IgD-negative memory B cell (primary cell): Measurements from ENCODE around the gene CASQ1. TPM values are rescaled to one million over a fixed set of nuclear protein-coding genes. Genes with fewer than 3 reads are reported as not detected.
A peak's percentile ranks its signal among the peaks of the same experiment; 100 is the strongest.

Experiments
- H3K27ac Mint-ChIP-seq, 3 donors: one replicate each; pipeline ENCODE4 v1.8.0; 2020 to 2022; ENCODE audit warnings: mild to moderate bottlenecking in 3 of 3, mixed read lengths in 3 of 3, moderate library complexity in 1 of 3
- H3K27me3 Mint-ChIP-seq: one replicate; pipeline ENCODE4 v1.8.0; 2021; ENCODE audit warnings: mixed read lengths
- H3K36me3 Mint-ChIP-seq: one replicate; pipeline ENCODE4 v1.8.0; 2020; ENCODE audit warnings: mild to moderate bottlenecking, mixed read lengths
- H3K4me1 Mint-ChIP-seq, 3 donors: one replicate each; pipeline ENCODE4 v1.8.0; 2020 to 2022; ENCODE audit warnings: mixed read lengths in 3 of 3, mild to moderate bottlenecking in 1 of 3
- H3K4me3 Mint-ChIP-seq, 4 donors: one replicate each; pipeline ENCODE4 v1.8.0; 2020 to 2022; ENCODE audit warnings: mild to moderate bottlenecking in 4 of 4, mixed read lengths in 4 of 4, moderate library complexity in 3 of 4
- H3K9me3 Mint-ChIP-seq, 3 donors: one replicate each; pipeline ENCODE4 v1.8.0; 2020 to 2021; ENCODE audit warnings: mixed read lengths in 3 of 3, mild to moderate bottlenecking in 1 of 3
- polyA plus RNA-seq: library from polyadenylated mRNA; unstranded; fragments of 300-500 nt; fragmentation: Illumina TruSeq; gene quantifications from one replicate; pipeline ENCODE4 v1.2.3, GENCODE V29; 2021

The CASQ1 gene
- polyA plus RNA-seq, 1 donor from 2014 or later = not detected

DNA sequence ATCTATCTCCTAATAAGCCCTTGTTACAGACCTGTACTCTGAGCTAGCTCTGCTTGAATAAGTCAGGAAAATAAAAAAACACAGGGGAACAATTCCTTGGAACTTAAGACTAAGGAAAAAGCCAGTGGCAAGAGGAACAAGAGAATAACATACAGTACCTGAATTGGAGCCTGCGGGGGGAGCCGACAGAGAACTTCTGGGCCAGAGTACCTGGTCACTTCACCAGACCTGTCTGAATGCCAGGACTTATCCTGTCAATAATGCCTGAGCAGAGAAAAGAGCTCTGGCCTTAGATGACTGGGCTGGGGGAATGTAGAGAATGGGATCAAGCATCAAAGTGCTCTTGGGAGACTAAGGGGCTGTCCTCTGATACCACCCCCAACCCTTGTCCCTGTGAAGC is 29.9 kb downstream of the CASQ1 start:
- Mint-ChIP-seq H3K36me3 (no peaks in the 10 kb centered on the region), H3K4me1 (peaks cover 0 to 2% (median 0%) of the 10 kb centered on the region in 3 donors), H3K9me3 (no peaks in the 10 kb centered on the region), H3K27me3 (no peaks in the 10 kb centered on the region), H3K4me3 (no peak overlapping the region), H3K27ac (peak overlapping the region in 2 of 3 donors; percentile 11 to 18)

DNA sequence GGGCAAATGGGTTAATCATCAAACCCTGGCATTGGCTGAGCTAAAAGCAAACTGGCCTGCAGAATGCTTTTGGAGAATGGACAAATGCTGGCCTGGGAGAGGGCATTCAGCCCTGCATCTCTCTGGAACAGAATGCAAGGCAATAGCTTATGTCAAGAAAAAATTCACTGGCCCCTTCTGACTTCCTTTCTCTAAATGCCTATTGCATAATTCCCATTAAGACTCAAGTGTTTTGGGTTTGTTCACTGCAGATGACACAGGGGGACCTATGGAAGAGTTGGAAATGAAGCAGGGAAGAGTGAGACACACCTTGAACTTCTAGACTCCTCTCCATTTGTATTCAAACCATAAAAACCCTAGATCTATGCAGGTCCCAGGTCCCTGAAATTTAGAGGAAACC is 30.7 kb downstream of the CASQ1 start:
- peaks cover 0 to 2% (median 0%) of the 10 kb centered on the region in 3 donors for H3K4me1 Mint-ChIP-seq
- H3K4me3 Mint-ChIP-seq = no peak overlapping the region
- H3K36me3 Mint-ChIP-seq = no peaks in the 10 kb centered on the region
- no peaks in the 10 kb centered on the region for H3K9me3 Mint-ChIP-seq
- H3K27ac Mint-ChIP-seq = peak overlapping the region in 1 of 3 donors; percentile 80
- H3K27me3 Mint-ChIP-seq = no peaks in the 10 kb centered on the region

DNA sequence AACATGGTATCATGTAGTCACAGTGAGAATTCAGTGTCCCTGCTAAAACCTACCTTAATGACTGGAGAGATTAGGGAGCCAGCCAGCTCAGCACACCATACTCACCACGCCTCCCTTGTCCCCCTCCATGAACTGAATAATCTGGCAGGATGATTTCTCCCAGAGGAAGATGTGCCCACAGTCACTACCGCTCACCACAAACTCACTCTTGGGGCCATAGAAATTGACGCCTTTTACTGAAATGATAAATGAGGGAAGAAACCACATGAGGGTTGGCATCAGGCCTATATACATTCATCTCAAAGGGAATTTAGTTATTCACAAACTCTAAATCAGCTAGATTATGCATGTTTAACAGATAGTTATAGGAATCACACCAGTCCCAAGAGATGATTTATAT is 32.2 kb downstream of the CASQ1 start:
- Mint-ChIP-seq H3K4me3 (no peak overlapping the region), H3K4me1 (no peaks in the 10 kb centered on the region), H3K27me3 (no peaks in the 10 kb centered on the region), H3K9me3 (no peaks in the 10 kb centered on the region), H3K27ac (no peak overlapping the region), H3K36me3 (no peaks in the 10 kb centered on the region)

GRCh38 chr1:160224606-160225005 is 34.2 kb downstream of the CASQ1 start:
- Mint-ChIP-seq H3K4me1 (peaks cover 0 to 2% (median 0%) of the 10 kb centered on the region in 3 donors), H3K4me3 (no peak overlapping the region), H3K27me3 (no peaks in the 10 kb centered on the region), H3K36me3 (peaks cover 3% of the 10 kb centered on the region), H3K27ac (no peak overlapping the region), H3K9me3 (no peaks in the 10 kb centered on the region)

DNA sequence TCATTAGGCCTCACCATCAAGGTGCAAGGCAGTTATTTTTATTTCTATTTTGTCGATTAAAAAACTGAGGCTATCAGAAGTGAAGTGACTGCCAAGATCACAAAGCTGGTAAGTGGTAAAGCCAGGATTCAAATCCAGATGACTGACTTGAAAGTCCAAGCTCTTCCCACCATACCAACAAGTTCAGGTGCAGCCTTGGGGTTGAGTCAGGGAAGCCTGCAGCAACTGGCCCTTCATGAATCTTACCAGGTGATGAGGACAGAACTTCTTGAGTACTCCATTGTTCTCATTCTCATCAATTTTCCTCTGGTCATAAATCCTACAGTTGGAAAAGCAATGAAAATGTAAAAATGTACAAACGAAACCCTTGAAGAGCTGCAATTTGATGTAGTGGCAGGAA is 35.0 kb downstream of the CASQ1 start:
- Mint-ChIP-seq H3K36me3 (peaks cover 8% of the 10 kb centered on the region), H3K27me3 (no peaks in the 10 kb centered on the region)

DNA sequence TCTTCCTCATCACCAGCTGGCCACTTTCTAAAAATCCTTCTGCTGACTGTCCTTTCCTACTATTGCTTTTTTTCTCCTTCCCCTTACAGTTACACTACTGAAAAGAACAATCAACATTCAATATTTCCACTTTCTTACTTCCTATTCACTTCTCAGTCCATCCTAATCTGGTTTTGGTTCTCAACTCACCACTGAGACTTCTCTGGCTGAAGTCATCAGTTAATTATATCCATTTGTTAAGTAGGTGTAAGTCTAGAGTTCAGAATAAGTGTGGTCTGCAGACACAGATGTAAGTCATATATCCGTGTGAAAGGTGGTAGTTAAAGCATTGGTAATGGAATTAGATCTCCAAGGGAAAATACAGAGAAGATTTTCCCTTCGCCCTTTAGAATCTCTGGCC is 36.2 kb downstream of the CASQ1 start:
- H3K27me3 Mint-ChIP-seq = no peaks in the 10 kb centered on the region
- H3K36me3 Mint-ChIP-seq = peaks cover 8% of the 10 kb centered on the region
- H3K27ac Mint-ChIP-seq = no peak overlapping the region
- H3K4me3 Mint-ChIP-seq = no peak overlapping the region
- H3K4me1 Mint-ChIP-seq = peaks cover 0 to 2% (median 0%) of the 10 kb centered on the region in 3 donors
- no peaks in the 10 kb centered on the region for H3K9me3 Mint-ChIP-seq

More for the DNA sequence above, 35.0 kb downstream of the CASQ1 start:
- Mint-ChIP-seq H3K27ac (no peak overlapping the region), H3K4me1 (peaks cover 0 to 2% (median 0%) of the 10 kb centered on the region in 3 donors), H3K9me3 (no peaks in the 10 kb centered on the region), H3K4me3 (no peak overlapping the region)

- H3K27me3 Mint-ChIP-seq = no peaks in the 10 kb centered on the region
- H3K36me3 Mint-ChIP-seq = peaks cover 8% of the 10 kb centered on the region
- peak overlapping the region in 1 of 3 donors; percentile 35 for H3K27ac Mint-ChIP-seq
- H3K4me3 Mint-ChIP-seq = no peak overlapping the region
- peaks cover 0 to 2% (median 0%) of the 10 kb centered on the region in 3 donors for H3K4me1 Mint-ChIP-seq
- no peaks in the 10 kb centered on the region for H3K9me3 Mint-ChIP-seq
Measured at GRCh38 chr1:160227034-160227433, 36.7 kb downstream of the CASQ1 start.

GRCh38 chr1:160227561-160227960 is 37.2 kb downstream of the CASQ1 start:
- H3K4me1 Mint-ChIP-seq = peaks cover 0 to 2% (median 0%) of the 10 kb centered on the region in 3 donors
- no peaks in the 10 kb centered on the region for H3K27me3 Mint-ChIP-seq
- no peak overlapping the region for H3K4me3 Mint-ChIP-seq
- H3K9me3 Mint-ChIP-seq = no peaks in the 10 kb centered on the region
- H3K27ac Mint-ChIP-seq = peak overlapping the region in 1 of 3 donors; percentile 35
- H3K36me3 Mint-ChIP-seq = peaks cover 8% of the 10 kb centered on the region

DNA sequence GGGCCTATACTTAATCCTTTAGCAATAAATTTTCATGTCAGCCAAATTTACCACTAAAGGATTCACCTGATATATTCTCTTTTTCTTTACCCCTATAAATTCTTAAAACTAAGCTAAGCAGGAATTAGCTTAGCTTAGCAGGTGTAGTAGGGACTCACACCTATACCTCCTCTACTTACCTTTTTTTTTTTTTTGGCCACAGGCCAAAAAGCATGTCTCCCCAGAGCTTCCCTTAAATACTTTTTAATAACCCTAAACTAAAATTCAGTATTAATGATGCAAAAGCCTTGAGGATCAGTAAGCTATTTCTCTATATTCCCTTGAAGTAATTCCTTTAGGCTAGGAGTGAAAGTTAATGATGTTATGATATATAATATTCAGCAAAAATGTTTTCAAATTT is 38.1 kb downstream of the CASQ1 start:
- H3K27me3 Mint-ChIP-seq = no peaks in the 10 kb centered on the region
- no peak overlapping the region for H3K27ac Mint-ChIP-seq
- no peaks in the 10 kb centered on the region for H3K9me3 Mint-ChIP-seq
- H3K4me3 Mint-ChIP-seq = no peak overlapping the region
- H3K4me1 Mint-ChIP-seq = peaks cover 0 to 2% (median 1%) of the 10 kb centered on the region in 3 donors
- H3K36me3 Mint-ChIP-seq = peaks cover 8% of the 10 kb centered on the region

DNA sequence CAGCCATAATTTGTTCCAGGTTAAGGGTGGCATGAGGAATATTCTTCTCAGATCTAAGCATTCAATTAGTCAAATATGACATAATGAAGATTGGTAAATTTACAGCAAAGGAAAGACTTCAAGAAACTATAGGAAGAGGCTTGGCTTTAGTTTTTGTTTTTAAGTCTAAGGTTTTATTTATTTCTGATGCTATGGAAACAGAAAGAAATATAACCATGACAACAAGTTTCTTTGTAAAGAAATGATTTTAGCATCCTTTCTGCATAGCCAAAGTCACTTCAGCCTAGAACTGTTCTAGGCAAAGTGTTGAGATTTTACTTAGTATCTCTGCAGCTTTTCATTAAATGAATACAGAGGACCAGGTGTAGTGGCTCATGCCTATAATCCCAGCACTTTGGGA is 42.5 kb downstream of the CASQ1 start:
- peaks cover 16% of the 10 kb centered on the region for H3K36me3 Mint-ChIP-seq
- H3K9me3 Mint-ChIP-seq = no peaks in the 10 kb centered on the region
- H3K4me3 Mint-ChIP-seq = no peak overlapping the region
- H3K27ac Mint-ChIP-seq = no peak overlapping the region
- peaks cover 12 to 19% (median 15%) of the 10 kb centered on the region in 3 donors for H3K4me1 Mint-ChIP-seq
- no peaks in the 10 kb centered on the region for H3K27me3 Mint-ChIP-seq

- H3K9me3 Mint-ChIP-seq = no peaks in the 10 kb centered on the region
- peak overlapping the region in 1 of 3 donors; percentile 85 for H3K27ac Mint-ChIP-seq
- peak overlapping the region in 2 of 4 donors; percentile 23 to 45 for H3K4me3 Mint-ChIP-seq
- peaks cover 14 to 19% (median 18%) of the 10 kb centered on the region in 3 donors for H3K4me1 Mint-ChIP-seq
- peaks cover 9% of the 10 kb centered on the region for H3K36me3 Mint-ChIP-seq
- no peaks in the 10 kb centered on the region for H3K27me3 Mint-ChIP-seq
Measured at GRCh38 chr1:160236806-160237205, 46.4 kb downstream of the CASQ1 start.

DNA sequence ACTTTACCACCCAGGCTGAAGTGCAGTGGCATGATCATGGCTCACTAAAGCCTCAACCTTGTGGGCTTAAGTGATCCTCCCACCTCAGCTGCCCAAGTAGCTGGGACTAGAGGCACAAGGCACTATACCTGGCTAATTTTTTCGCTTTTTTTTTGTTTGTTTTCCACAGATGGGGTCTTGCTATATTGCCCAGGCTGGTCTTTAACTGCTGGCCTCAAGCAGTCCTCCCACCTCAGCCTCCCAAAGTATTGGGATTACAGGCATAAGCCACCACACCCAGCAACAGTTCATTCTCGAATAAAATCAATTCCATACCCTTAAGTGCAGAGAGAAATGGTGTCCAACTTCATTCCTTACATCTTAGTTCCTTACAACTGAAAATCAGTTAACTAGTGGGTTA is 47.2 kb downstream of the CASQ1 start:
- H3K27ac Mint-ChIP-seq = peak overlapping the region in 2 of 3 donors; percentile 65 to 85
- H3K4me1 Mint-ChIP-seq = peaks cover 14 to 19% (median 18%) of the 10 kb centered on the region in 3 donors
- H3K36me3 Mint-ChIP-seq = peaks cover 9% of the 10 kb centered on the region
- H3K4me3 Mint-ChIP-seq = no peak overlapping the region
- no peaks in the 10 kb centered on the region for H3K9me3 Mint-ChIP-seq
- H3K27me3 Mint-ChIP-seq = no peaks in the 10 kb centered on the region

DNA sequence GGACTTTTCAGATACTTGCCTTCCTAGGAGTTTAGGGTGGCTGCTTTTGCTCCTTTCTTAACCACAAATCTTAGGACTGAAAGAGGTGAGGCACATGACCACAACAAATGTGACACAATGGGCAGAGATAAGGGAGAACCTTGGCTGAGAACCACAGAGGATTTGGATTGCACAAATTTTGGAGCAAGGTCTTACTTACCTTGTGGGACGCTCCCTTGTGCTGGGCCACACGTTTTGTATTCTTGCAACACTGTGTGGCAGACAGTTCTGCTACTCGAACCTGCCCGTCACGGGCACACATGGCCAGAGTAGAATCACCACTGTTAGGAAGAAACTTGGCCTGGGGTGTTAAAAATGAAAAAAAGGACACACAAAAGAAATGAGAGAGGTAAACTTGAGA is 48.0 kb downstream of the CASQ1 start:
- H3K27me3 Mint-ChIP-seq = no peaks in the 10 kb centered on the region
- no peaks in the 10 kb centered on the region for H3K9me3 Mint-ChIP-seq
- no peak overlapping the region for H3K4me3 Mint-ChIP-seq
- peaks cover 9% of the 10 kb centered on the region for H3K36me3 Mint-ChIP-seq
- H3K27ac Mint-ChIP-seq = peak overlapping the region in 1 of 3 donors; percentile 47
- peaks cover 17 to 19% (median 18%) of the 10 kb centered on the region in 3 donors for H3K4me1 Mint-ChIP-seq

GRCh38 chr1:160239582-160240299 is 49.4 kb downstream of the CASQ1 start:
- Mint-ChIP-seq H3K4me1 (peaks cover 13 to 17% (median 15%) of the 10 kb centered on the region in 3 donors), H3K4me3 (peak overlapping the region in 1 of 4 donors; percentile 49), H3K9me3 (no peaks in the 10 kb centered on the region), H3K27ac (peak overlapping the region in 1 of 3 donors; percentile 35), H3K36me3 (peaks cover 9% of the 10 kb centered on the region), H3K27me3 (no peaks in the 10 kb centered on the region)

- Mint-ChIP-seq H3K27ac (peak overlapping the region in 1 of 3 donors; percentile 47), H3K9me3 (no peaks in the 10 kb centered on the region), H3K27me3 (no peaks in the 10 kb centered on the region), H3K4me3 (peak overlapping the region in 1 of 4 donors; percentile 22), H3K4me1 (peaks cover 5 to 12% (median 10%) of the 10 kb centered on the region in 3 donors), H3K36me3 (peaks cover 2% of the 10 kb centered on the region)
Measured at GRCh38 chr1:160243767-160244166, 53.4 kb downstream of the CASQ1 start.

DNA sequence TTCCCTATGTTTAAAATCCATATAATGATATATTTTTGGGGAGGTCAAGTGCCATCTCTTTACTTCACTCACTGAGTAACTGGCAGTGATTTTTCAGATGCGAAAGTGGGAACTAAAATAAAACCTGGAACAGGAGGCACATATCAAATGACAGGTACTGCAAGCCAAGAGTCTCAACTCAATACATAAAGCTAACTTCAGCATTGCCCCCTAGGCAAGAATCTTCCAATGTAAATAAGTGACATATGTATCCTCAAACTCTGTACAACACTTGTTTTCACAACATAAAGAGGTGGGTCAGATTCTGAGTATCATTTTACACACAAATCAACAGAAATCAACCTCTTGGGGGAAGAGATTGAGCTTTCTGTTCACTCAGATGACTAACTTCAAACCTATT is 53.8 kb downstream of the CASQ1 start:
- H3K4me3 Mint-ChIP-seq = no peak overlapping the region
- peaks cover 2% of the 10 kb centered on the region for H3K36me3 Mint-ChIP-seq
- no peaks in the 10 kb centered on the region for H3K9me3 Mint-ChIP-seq
- H3K27ac Mint-ChIP-seq = peak overlapping the region in 1 of 3 donors; percentile 47
- H3K27me3 Mint-ChIP-seq = no peaks in the 10 kb centered on the region
- H3K4me1 Mint-ChIP-seq = peaks cover 5 to 10% (median 9%) of the 10 kb centered on the region in 3 donors
